ENCODE measurements around the gene PLD3.
"Not testable (repeated sequence)": the region's sequence is repeated elsewhere in the genome, so short reads cannot be mapped to it uniquely, and the experiment has no call there.

The PLD3 gene

DNA sequence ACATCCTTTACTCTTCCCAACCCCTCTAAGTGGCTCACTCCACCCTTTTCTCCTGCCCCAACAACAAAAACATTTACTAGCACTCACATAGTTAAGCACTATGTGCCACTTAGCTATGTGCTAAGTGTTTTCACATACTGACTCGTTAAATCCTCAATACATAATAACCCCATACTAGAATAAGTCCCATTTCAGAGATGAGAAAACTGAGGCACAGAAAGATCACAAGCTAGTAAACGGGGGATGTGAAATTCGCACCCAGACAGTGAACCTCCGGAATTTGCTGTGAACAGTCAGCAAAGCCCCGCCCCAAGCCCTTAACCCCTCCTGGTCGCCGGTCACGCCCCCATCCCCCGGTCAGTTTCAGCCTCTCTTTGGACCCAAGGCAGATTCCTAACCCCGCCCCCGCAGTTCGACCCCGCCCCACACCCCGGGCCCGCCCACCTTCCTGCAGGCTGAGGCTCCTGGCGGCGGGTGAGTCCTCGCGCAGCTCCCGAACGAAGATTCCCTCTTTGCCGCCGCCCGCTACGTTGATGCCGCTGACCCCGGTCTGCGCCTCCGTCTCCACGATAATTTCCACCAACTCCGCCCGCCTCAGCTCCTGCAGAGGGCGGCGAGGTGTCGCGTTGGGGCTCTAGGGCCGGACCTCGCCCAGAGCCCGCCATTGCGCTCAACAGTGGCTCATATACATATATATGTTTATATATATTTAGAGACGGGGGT lies 54.9 kb downstream of the PLD3 start:
- H3K4me3 ChIP-seq, result peak overlapping the region; percentile 58 to 76 (median 65)
- H3K27me3 ChIP-seq, result no peaks in the 10 kb centered on the region
- H3K4me2 ChIP-seq, result peak overlapping the region; percentile 85 to 97 (median 93)
- no peaks in the 10 kb centered on the region for H4K20me1 ChIP-seq
- no peaks in the 10 kb centered on the region for H3K9me3 ChIP-seq (replicated peaks in 1 of 11)
- peak overlapping the region; percentile 40 to 78 (median 64); a peak in 20 of 22 replicates for H3K27ac ChIP-seq
- H3K9ac ChIP-seq, result peak overlapping the region; percentile 69 to 85 (median 79)
- no peak for TF ChIP-seq Cebpa-rat (IDR thresholded peaks at IDR 0.05)
- no peaks in the 10 kb centered on the region for H3K36me3 ChIP-seq
- H3K4me1 ChIP-seq, result peaks cover 12 to 34% (median 30%) of the 10 kb centered on the region in 10 experiments

DNA sequence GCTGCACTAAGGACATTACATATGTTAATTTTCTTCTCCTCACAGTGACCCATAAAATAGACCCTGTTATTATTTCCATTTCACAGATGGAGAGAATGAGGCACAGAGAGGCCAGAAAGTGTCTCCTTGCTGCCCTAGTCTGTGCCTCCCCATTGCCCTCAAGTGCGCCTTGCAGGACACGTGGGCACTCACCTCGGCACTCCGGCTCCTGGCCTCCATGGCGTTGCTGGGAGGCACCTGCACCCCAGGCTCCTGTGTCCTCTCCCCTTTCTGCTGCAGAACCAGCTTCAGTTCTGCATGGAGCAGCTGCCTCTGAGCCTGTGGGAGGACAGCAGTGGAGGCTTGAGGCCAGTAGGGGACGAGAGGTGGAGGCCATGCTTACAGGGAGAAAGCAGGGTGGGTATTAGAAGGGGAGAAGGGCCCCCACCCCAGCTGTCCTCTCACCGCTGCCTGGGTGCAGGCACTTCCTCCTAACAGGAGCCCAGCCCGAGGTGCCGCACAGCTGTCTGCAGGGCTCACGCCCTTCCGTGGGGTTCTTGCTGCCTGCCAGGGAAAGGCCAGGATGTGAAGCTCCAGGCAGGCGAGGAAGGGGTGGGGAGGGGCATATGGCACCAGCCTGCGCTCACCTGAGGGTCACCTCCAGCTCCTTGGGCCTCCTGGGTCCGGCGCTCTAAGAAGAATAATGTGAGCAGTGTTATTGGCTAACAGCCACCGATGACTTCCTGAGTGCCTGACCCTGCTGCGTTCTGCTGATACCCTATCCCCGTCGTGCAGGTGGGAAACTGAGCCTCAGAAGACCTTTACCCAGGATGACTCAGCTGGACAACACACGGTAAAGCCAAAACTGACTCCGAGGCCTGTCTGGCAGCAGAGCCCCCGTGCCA lies 59.5 kb downstream of the PLD3 start:
- Histone ChIP-seq H3K36me3 (no peaks in the 10 kb centered on the region), H4K20me1 (no peaks in the 10 kb centered on the region), H3K9me3 (replicated peaks in 1 of 11) (no peaks in the 10 kb centered on the region), H3K4me2 (peak overlapping the region; percentile 20 to 67 (median 46); a peak in 20 of 22 replicates), H3K4me3 (no peak overlapping the region), H3K4me1 (peaks cover 44 to 71% (median 62%) of the 10 kb centered on the region in 10 experiments), H3K27ac (no peak overlapping the region), H3K9ac (peak overlapping the region in 1 of 11 experiments; percentile 33; a peak in 1 of 22 replicates), H3K27me3 (no peaks in the 10 kb centered on the region; a peak in 1 of 22 replicates)
- TF ChIP-seq Cebpa-rat (IDR thresholded peaks at IDR 0.05), result no peak

DNA sequence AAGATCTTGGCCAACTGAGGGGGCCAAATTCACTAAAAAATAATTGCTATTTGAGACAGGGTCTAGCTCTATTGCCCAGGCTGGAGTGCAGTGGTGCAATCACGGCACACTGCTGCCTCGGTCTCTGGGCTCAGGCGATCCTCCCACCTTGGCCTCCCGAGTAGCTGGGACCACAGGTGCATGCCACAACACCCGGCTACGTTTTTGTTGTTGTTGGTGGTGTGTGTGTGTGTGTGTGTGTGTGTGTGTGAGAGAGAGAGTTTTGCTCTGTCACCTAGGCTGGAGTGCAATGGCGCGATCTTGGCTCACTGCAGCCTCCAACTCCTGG lies 60.1 kb downstream of the PLD3 start:
- H3K4me1 ChIP-seq, result peaks cover 40 to 73% (median 65%) of the 10 kb centered on the region in 10 experiments
- H3K4me3 ChIP-seq; H4K20me1 ChIP-seq; H3K36me3 ChIP-seq; H3K27ac ChIP-seq; H3K9ac ChIP-seq; H3K9me3 ChIP-seq (replicated peaks in 1 of 11); H3K27me3 ChIP-seq: not testable (repeated sequence)
- H3K4me2 ChIP-seq, result peak overlapping the region; percentile 20 to 67 (median 46); a peak in 17 of 22 replicates

DNA sequence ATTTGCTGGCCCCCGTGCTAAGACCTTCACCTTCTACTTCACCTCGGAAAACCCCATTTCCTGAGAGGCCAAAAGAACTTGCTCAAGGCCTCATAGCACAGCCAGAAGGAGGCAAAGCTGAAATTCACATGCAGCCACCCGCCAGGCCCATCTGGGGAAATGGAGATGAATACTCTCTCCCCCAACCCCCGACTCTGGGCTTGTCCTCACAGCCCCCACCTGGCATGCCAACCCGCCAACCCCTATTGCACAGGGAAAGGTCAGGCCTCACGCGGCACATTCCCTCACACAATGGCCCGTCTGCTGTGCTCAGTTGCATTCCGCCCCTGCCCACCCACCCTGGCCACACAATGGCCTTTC lies 61.5 kb downstream of the PLD3 start:
- Histone ChIP-seq H3K4me2 (peak overlapping the region in 8 of 11 experiments; percentile 69 to 93 (median 88); a peak in 16 of 22 replicates), H3K27ac (peak overlapping the region in 1 of 11 experiments; percentile 15; a peak in 2 of 22 replicates), H3K9ac (peak overlapping the region in 1 of 11 experiments; percentile 42; a peak in 1 of 22 replicates), H4K20me1 (no peaks in the 10 kb centered on the region), H3K9me3 (replicated peaks in 1 of 11) (no peaks in the 10 kb centered on the region), H3K36me3 (no peaks in the 10 kb centered on the region), H3K4me1 (peaks cover 40 to 78% (median 73%) of the 10 kb centered on the region in 10 experiments), H3K27me3 (no peaks in the 10 kb centered on the region; a peak in 1 of 22 replicates), H3K4me3 (no peak overlapping the region)
- no peak for TF ChIP-seq Cebpa-rat (IDR thresholded peaks at IDR 0.05)

DNA sequence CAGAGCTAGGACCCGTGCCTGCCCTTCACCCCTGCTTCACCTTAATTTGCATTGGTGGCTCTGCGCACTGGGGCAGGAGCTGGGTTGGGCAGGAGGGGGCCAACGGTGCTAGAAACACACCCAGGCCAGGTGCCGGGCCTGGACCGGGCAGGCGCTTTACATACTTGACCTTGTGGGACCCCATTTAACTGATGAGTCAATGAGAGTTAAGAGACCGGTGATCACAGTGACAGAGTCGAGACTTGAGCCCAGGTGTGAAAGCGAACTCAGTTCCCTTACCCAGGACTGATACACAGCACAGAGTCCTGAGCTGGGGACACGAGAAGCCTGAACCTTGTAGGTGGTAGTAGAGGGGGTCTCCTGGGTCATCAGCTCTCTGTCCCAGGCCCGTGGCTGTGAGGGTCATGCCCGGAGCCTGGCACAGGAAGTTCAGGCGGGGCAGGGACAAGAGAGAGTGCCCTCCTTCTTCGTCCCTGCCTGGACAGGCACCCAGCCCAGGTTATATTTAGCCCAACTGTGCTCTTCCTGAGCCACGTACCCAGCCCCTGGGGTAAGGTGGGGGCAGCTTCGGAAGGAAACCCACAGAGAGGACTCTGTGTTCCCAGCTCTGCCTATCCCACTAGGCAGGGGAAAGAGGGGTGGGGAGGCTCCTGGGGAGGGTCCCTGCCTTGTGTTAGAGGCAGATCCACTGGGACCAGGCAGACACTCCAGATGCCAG lies 62.8 kb downstream of the PLD3 start:
- H3K9ac ChIP-seq, result peak overlapping the region; percentile 28 to 72 (median 56); a peak in 17 of 22 replicates
- H3K4me3 ChIP-seq, result peak overlapping the region in 4 of 10 experiments; percentile 8 to 43 (median 15); a peak in 5 of 20 replicates
- no peak for TF ChIP-seq Cebpa-rat (IDR thresholded peaks at IDR 0.05)

DNA sequence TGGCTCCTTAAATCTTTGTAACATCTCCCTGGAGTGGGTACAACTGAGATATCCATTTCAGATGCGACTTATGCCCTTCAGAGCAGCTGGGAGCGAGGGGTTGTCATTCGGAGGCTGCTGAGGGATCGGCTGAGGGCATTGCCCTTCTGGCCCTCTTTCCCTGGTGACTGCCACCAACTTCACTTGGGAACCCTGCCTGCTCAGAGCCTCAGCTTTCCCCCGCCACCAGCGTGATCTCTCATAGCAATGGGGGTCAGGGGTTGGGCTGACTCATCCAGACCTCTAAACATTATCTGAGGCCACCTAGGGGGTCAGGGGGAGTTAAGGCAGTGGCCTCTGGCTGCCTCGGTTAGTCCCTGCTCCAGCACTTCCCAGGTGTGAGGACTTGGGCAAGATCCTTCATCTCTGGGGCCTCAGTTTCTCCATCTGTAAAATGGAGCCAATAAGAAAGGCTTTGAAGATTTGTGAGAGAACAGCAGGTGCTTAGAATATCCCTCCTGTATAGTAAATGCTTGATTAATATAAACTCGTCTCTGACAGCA lies 63.5 kb downstream of the PLD3 start:
- H3K4me3 ChIP-seq, result peak overlapping the region in 1 of 10 experiments; percentile 43; a peak in 1 of 20 replicates
- H3K27ac ChIP-seq, result peak overlapping the region in 6 of 11 experiments; percentile 49 to 75 (median 71); a peak in 11 of 22 replicates
- H3K9me3 ChIP-seq (replicated peaks in 1 of 11), result no peaks in the 10 kb centered on the region
- no peaks in the 10 kb centered on the region; a peak in 1 of 22 replicates for H3K27me3 ChIP-seq
- H3K4me1 ChIP-seq, result peaks cover 57 to 94% (median 87%) of the 10 kb centered on the region in 10 experiments
- peak overlapping the region; percentile 69 to 93 (median 84) for H3K4me2 ChIP-seq
- H3K9ac ChIP-seq, result peak overlapping the region in 7 of 11 experiments; percentile 28 to 72 (median 67); a peak in 10 of 22 replicates
- TF ChIP-seq Cebpa-rat (IDR thresholded peaks at IDR 0.05), result no peak
- H4K20me1 ChIP-seq, result no peaks in the 10 kb centered on the region
- no peaks in the 10 kb centered on the region for H3K36me3 ChIP-seq

More for the DNA sequence above, 62.8 kb downstream of the PLD3 start:
- Histone ChIP-seq H3K36me3 (no peaks in the 10 kb centered on the region), H3K4me1 (peaks cover 49 to 87% (median 79%) of the 10 kb centered on the region in 10 experiments), H3K9me3 (replicated peaks in 1 of 11) (no peaks in the 10 kb centered on the region), H4K20me1 (no peaks in the 10 kb centered on the region), H3K27ac (peak overlapping the region in 10 of 11 experiments; percentile 10 to 75 (median 57); a peak in 18 of 22 replicates), H3K27me3 (no peaks in the 10 kb centered on the region; a peak in 1 of 22 replicates), H3K4me2 (peak overlapping the region; percentile 69 to 93 (median 84))

DNA sequence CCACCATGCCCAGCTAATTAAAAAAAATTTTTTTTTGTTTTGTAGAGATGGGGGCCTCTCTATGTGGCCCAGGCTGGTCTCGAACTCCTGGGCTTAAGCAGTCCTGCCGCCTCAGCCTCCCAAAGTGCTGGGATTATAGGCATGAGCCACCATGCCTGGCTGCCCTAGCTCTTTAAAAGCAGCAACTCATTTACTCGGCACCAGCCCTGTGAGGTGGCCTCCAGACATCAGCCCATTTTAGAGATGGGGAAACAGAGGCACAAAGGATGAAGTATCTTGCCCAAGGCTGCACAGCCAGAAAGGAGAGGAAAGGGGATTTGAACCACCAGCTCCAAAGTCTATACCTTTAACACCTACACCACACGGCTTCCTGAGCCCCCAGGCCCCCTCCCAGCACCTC lies 64.4 kb downstream of the PLD3 start:
- no peaks in the 10 kb centered on the region for H4K20me1 ChIP-seq
- H3K27ac ChIP-seq, result peak overlapping the region in 8 of 11 experiments; percentile 31 to 75 (median 42); a peak in 11 of 22 replicates
- H3K9me3 ChIP-seq (replicated peaks in 1 of 11), result no peaks in the 10 kb centered on the region
- H3K4me3 ChIP-seq, result peak overlapping the region in 1 of 10 experiments; percentile 19; a peak in 1 of 20 replicates
- H3K4me2 ChIP-seq, result peak overlapping the region; percentile 15 to 93 (median 75); a peak in 20 of 22 replicates
- no peak for TF ChIP-seq Cebpa-rat (IDR thresholded peaks at IDR 0.05)
- H3K9ac ChIP-seq, result peak overlapping the region in 5 of 11 experiments; percentile 0 to 53 (median 43); a peak in 2 of 22 replicates
- H3K36me3 ChIP-seq, result no peaks in the 10 kb centered on the region
- no peaks in the 10 kb centered on the region; a peak in 1 of 22 replicates for H3K27me3 ChIP-seq
- peaks cover 62 to 97% (median 92%) of the 10 kb centered on the region in 10 experiments for H3K4me1 ChIP-seq

DNA sequence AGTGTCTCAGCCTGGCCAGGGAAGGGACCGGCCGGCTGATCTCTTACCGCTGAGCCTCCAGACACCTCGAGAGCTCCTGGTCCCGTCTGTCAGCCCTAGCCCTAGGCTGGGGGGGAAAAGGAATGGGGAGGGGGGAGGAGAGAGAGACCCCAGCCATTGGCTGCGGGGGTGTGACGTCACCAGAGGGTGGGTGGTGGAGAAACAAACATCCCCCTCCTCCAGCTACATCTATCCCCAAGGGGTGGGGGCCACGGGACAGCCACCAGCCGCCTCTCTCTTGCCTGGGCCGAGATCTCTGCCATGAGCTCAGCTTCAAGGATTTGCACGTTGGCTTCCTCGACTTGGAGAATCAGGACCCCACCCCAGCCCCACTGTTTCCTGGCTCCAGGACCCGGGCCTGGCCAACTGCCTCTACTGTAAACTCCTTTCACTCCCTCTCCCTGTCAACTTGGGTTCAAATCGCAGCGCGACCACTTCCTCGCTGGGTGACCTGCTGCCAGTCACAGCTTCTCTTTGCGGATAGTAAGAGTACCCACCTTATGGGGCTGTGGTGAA lies 64.9 kb downstream of the PLD3 start, which contains the start of gene PRX:
PRX (minus strand) TSS at position 88 of the 555 bp plus-strand sequence. CDS start 5,446 bp downstream, outside the sequence.
- H3K27me3 ChIP-seq, result no peaks in the 10 kb centered on the region; a peak in 1 of 22 replicates
- H3K4me1 ChIP-seq, result peaks cover 62 to 97% (median 92%) of the 10 kb centered on the region in 10 experiments
- H3K4me3 ChIP-seq, result peak within 1 kb of the TSS in 1 of 10 experiments; percentile 19; a peak in 1 of 20 replicates
- peak within 1 kb of the TSS in 8 of 11 experiments; percentile 0 to 67 (median 37); a peak in 7 of 22 replicates for H3K9ac ChIP-seq
- peak within 1 kb of the TSS; percentile 15 to 93 (median 82) for H3K4me2 ChIP-seq
- H4K20me1 ChIP-seq, result no peaks in the 10 kb centered on the region
- peak within 1 kb of the TSS in 8 of 11 experiments; percentile 31 to 75 (median 55); a peak in 15 of 22 replicates for H3K27ac ChIP-seq
- H3K9me3 ChIP-seq (replicated peaks in 1 of 11), result no peaks in the 10 kb centered on the region
- H3K36me3 ChIP-seq, result no peaks in the 10 kb centered on the region
- no peak for TF ChIP-seq Cebpa-rat (IDR thresholded peaks at IDR 0.05)
